NCI-H1105 treated with DMSO at 0.1 percent for 48 hours (cell line): ENCODE measurements around the gene CTNNA1.

Experiments
- DNase-seq: peaks from one replicate; lab custom pipeline; 2025; lab: John Stamatoyannopoulos, UW

Gene CTNNA1

GRCh38 chr5:138850865-138851435 lies 97.7 kb downstream of the CTNNA1 start:
- DNase-seq = no peak

GRCh38 chr5:138853132-138853531 lies 99.9 kb downstream of the CTNNA1 start:
- DNase-seq = no peak

- no peak for DNase-seq
Observed at GRCh38 chr5:138867011-138867410, 113.8 kb downstream of the CTNNA1 start.

- DNase-seq = no peak
Observed at GRCh38 chr5:138869038-138869437, 115.8 kb downstream of the CTNNA1 start.

GRCh38 chr5:138869763-138870500 lies 116.7 kb downstream of the CTNNA1 start:
- DNase-seq = no peak

GRCh38 chr5:138870611-138871010 lies 117.4 kb downstream of the CTNNA1 start:
- DNase-seq = peak; percentile 4

GRCh38 chr5:138872841-138873465 lies 119.7 kb downstream of the CTNNA1 start:
- no peak for DNase-seq

- DNase-seq = no peak
Observed at GRCh38 chr5:138873466-138874221, 120.4 kb downstream of the CTNNA1 start.

GRCh38 chr5:138874241-138874640 lies 121.0 kb downstream of the CTNNA1 start:
- no peak for DNase-seq

GRCh38 chr5:138874771-138875551 lies 121.7 kb downstream of the CTNNA1 start, which contains the start of gene LRRTM2:
Gene LRRTM2 (minus strand): TSS chr5:138875335. CDS start chr5:138874911, 424 bp downstream.
- no peak for DNase-seq

- no peak for DNase-seq
Observed at GRCh38 chr5:138875552-138875875, 122.3 kb downstream of the CTNNA1 start.

- no peak for DNase-seq
Observed at GRCh38 chr5:138875946-138876345, 122.7 kb downstream of the CTNNA1 start.

- no peak for DNase-seq
Observed at GRCh38 chr5:138876811-138877210, 123.6 kb downstream of the CTNNA1 start.

GRCh38 chr5:138878437-138879235 lies 125.4 kb downstream of the CTNNA1 start:
- DNase-seq = no peak

- no peak for DNase-seq
Observed at GRCh38 chr5:138883211-138883610, 130.0 kb downstream of the CTNNA1 start.

GRCh38 chr5:138884094-138884493 lies 130.9 kb downstream of the CTNNA1 start:
- DNase-seq = no peak

- no peak for DNase-seq
Observed at GRCh38 chr5:138884554-138884953, 131.3 kb downstream of the CTNNA1 start.

GRCh38 chr5:138889994-138890393 lies 136.8 kb downstream of the CTNNA1 start:
- no peak for DNase-seq

- no peak for DNase-seq
Observed at GRCh38 chr5:138890644-138891043, 137.4 kb downstream of the CTNNA1 start.

GRCh38 chr5:138895918-138896317 lies 142.7 kb downstream of the CTNNA1 start:
- DNase-seq = no peak

- no peak for DNase-seq
Observed at GRCh38 chr5:138898299-138898698, 145.1 kb downstream of the CTNNA1 start.
